Measurements from ENCODE around the gene CHD2.

CHD2 gene

DNA sequence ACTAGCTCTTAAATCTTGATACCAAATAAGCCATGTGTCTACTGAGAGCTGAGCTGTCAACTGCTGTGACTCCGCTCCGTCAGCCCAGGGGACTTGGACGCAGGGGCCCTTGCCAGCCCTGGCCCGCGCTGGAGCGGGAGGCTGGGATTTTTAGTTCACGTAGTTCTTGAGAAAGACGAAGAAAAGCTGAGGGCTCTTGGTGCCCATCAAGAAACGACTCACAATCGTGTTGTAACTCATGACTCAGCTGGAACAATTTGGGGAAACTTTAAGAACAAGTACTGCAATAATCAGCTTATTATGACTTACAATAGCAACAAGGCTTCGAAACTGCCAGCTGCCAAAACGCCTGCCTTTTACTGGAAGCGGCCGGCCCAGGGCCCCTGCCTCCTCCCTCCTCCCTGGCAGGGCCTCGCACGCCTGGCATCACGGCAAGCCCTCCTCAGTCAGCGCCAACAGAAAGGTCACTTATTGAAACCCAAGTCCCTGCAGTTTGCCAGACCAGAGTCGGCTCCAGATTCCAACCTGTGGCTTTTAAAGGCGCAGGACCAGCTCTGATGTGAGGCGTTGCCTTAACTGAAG is 128.6 kb downstream of the CHD2 start:
- no peak for TF ChIP-seq TAF1 (IDR thresholded peaks at IDR 0.05; ENCODE audit: borderline replicate concordance, insufficient read depth, low read length)
- TF ChIP-seq POLR2AphosphoS5 (IDR thresholded peaks at IDR 0.05; ENCODE audit: low read depth, low read length), result peak; percentile 38; the same call in 1 of the 2 replicates

DNA sequence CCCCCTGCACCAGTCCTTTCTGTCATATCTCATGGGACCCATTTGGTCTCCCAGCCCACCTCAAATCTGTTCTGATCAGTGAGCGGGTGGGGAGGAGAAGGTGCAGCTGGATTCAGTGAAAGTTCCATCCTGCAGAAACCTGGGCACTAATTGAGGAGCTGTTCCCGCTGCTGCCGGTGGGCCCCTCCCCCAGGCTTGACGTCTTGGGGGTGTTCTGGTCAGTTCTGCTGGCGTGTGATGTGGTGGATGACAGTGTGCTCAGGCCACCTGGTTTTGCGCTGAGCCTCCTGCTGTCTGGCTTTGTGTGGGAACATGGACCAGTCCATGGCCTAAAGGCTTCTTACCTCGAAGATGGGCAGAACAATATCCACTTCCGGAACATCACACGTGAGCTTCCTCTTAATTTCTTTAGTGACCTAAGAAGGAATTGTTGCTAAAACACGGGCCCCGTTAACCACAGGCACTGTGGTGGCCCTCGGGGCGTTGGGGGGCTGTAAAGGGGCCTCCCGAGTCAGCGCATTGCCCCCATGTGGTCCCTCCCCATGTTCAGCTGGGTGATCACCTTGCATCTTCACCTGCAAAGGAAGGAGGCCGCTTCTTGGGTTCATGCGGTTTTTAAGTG is 129.2 kb downstream of the CHD2 start:
- TF ChIP-seq TAF1 (IDR thresholded peaks at IDR 0.05; ENCODE audit: borderline replicate concordance, insufficient read depth, low read length) (no peak), POLR2AphosphoS5 (IDR thresholded peaks at IDR 0.05; ENCODE audit: low read depth, low read length) (no peak), FOXP2 (optimal IDR thresholded peaks at IDR 0.05; ENCODE audit: borderline replicate concordance, extremely low read depth, extremely low read length, insufficient read depth) (no peak), SIN3A (IDR thresholded peaks at IDR 0.05; ENCODE audit: borderline replicate concordance, insufficient read depth, low read length) (no peak)
- TF ChIP-seq, protein P1, sequence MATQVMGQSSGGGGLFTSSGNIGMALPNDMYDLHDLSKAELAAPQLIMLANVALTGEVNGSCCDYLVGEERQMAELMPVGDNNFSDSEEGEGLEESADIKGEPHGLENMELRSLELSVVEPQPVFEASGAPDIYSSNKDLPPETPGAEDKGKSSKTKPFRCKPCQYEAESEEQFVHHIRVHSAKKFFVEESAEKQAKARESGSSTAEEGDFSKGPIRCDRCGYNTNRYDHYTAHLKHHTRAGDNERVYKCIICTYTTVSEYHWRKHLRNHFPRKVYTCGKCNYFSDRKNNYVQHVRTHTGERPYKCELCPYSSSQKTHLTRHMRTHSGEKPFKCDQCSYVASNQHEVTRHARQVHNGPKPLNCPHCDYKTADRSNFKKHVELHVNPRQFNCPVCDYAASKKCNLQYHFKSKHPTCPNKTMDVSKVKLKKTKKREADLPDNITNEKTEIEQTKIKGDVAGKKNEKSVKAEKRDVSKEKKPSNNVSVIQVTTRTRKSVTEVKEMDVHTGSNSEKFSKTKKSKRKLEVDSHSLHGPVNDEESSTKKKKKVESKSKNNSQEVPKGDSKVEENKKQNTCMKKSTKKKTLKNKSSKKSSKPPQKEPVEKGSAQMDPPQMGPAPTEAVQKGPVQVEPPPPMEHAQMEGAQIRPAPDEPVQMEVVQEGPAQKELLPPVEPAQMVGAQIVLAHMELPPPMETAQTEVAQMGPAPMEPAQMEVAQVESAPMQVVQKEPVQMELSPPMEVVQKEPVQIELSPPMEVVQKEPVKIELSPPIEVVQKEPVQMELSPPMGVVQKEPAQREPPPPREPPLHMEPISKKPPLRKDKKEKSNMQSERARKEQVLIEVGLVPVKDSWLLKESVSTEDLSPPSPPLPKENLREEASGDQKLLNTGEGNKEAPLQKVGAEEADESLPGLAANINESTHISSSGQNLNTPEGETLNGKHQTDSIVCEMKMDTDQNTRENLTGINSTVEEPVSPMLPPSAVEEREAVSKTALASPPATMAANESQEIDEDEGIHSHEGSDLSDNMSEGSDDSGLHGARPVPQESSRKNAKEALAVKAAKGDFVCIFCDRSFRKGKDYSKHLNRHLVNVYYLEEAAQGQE (IDR thresholded peaks at IDR 0.05; ENCODE audit: insufficient read depth in 1 of 2, low read depth in 2 of 2, low read length in 2 of 2), result no peak

DNA sequence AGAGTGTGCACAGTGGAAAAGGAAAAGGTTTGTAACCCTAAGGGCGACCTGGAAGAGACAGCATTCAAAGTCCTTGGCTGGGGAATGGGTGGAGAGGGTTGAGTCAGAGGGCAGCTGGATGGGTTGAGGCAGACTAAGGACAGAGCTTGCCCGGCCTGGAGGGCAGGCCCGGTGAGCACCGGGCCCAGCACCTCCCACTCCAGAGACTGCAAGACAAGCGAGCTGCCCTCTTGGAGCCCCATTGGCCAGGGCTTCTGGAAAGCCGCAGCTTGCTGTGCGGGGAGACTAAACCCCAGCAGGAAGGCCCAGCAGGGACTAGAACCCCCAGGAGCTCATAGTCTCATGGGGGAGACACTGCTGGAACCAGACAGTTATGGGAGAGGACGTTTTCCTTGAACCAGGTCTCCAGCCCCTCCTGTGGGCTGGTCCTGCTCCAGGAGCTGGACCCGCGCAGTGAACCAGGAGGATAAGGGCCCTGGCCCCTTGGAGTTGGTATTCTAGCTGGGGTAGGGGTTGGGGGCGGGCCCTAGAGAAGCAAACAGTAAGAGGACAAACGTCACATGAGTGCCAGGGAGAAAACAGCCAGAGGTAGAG is 129.8 kb downstream of the CHD2 start:
- TF ChIP-seq FOXP2 (optimal IDR thresholded peaks at IDR 0.05; ENCODE audit: borderline replicate concordance, extremely low read depth, extremely low read length, insufficient read depth) (no peak), TAF1 (IDR thresholded peaks at IDR 0.05; ENCODE audit: borderline replicate concordance, insufficient read depth, low read length) (no peak), POLR2AphosphoS5 (IDR thresholded peaks at IDR 0.05; ENCODE audit: low read depth, low read length) (no peak), SIN3A (IDR thresholded peaks at IDR 0.05; ENCODE audit: borderline replicate concordance, insufficient read depth, low read length) (no peak)
- TF ChIP-seq, protein P1 (IDR thresholded peaks at IDR 0.05; ENCODE audit: insufficient read depth in 1 of 2, low read depth in 2 of 2, low read length in 2 of 2), result no peak

DNA sequence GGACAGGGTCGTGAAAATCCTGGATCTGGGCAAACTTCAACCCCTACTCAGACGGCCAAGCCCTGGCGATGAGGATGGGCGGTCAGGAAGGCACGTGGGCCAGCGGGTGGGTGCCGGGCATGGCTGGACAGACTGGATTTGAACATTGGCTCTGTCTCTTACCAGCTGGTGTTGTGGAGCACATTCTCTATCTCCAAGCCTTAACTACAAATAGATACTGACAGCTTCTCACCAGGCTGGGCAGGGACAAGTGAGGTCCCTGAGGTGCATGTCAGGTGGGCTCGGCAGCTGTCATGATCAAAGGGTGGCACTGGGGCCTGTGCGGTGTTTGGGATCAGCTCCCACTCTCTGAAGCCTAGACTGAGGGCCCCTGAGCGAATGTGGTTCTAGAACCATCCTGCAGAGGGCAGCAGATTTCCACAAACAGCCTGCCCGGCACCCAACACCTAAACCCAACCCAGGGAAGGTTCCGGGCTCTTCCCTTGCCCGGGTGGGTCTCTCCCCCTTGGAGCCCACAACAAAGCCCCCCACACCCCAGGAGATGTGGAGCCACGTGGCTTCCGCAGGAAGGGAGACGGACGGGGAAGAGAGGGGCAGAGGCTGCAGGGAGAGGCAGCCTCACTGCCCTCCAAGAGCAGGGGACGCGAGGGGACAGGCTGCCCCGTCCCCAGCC is 130.4 kb downstream of the CHD2 start:
- no peak for TF ChIP-seq POLR2AphosphoS5 (IDR thresholded peaks at IDR 0.05; ENCODE audit: low read depth, low read length)

DNA sequence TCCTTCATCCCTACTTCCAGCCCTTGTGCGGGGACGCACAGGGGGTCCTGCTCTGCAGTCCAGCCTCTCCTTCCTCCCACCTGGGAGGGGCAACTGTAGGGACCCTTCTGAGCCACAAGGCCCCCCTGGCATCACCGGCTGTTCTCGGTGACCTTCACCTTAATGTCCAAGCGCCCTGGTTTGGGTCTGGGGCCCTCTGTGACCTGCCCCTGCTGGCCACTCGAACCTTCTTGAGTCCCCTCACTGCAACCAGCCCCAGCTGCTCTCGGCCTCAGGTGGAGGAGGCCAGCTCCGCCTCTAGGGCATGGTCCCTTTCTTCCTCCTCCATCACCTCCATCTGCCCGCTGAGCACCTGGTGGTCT is 131.0 kb downstream of the CHD2 start:
- TF ChIP-seq, protein P1 (IDR thresholded peaks at IDR 0.05; ENCODE audit: insufficient read depth in 1 of 2, low read depth in 2 of 2, low read length in 2 of 2), result no peak
- TF ChIP-seq SIN3A (IDR thresholded peaks at IDR 0.05; ENCODE audit: borderline replicate concordance, insufficient read depth, low read length), result no peak
- TF ChIP-seq TAF1 (IDR thresholded peaks at IDR 0.05; ENCODE audit: borderline replicate concordance, insufficient read depth, low read length), result no peak
- TF ChIP-seq POLR2AphosphoS5 (IDR thresholded peaks at IDR 0.05; ENCODE audit: low read depth, low read length), result no peak
- no peak for TF ChIP-seq FOXP2 (optimal IDR thresholded peaks at IDR 0.05; ENCODE audit: borderline replicate concordance, extremely low read depth, extremely low read length, insufficient read depth)

All from PFSK-1 (cell line).